K562 (cell line): ENCODE results near the gene CUL1. TPM values are rescaled to one million over a fixed set of nuclear protein-coding genes. Genes with fewer than 3 reads are reported as not detected.

Experiments used
- ETV5 ChIP-seq: sonication (generic); formaldehyde crosslinking; IDR thresholded peaks from 2 replicates; pipeline ENCODE4 v1.4.0; 2020; ENCODE audit warnings: low read depth, mild to moderate bottlenecking, missing genetic modification reagents
- HMG20B ChIP-seq: fragments of 250-450 bp; sonication (Bioruptor Pico); IDR thresholded peaks from 2 replicates; pipeline ENCODE4 v1.5.0; 2021; ENCODE audit warnings: mild to moderate bottlenecking
- MTF1 ChIP-seq: fragments of 250-450 bp; sonication (Bioruptor Pico); IDR thresholded peaks from 2 replicates; pipeline ENCODE4 v1.9.0; 2021; ENCODE audit warnings: moderate library complexity, mild to moderate bottlenecking, inconsistent platforms, borderline replicate concordance
- RB1 ChIP-seq: fragments of 450-650 bp; IDR thresholded peaks from 2 replicates; pipeline ENCODE4 v1.6.1; 2017; ENCODE audit warnings: low read depth, mild to moderate bottlenecking
- RBBP5 ChIP-seq: fragments of 200-600 bp; sonication (generic); IDR thresholded peaks from 2 replicates; pipeline ENCODE4 v1.6.1; 2012; ENCODE audit warnings: borderline replicate concordance, mild to moderate bottlenecking, low read length, control low read depth, inconsistent platforms; ENCODE audit not compliant: insufficient read depth, poor library complexity, severe bottlenecking
- RBM39 ChIP-seq: fragments of 200-400 bp; formaldehyde crosslinking; optimal IDR thresholded peaks from 2 replicates; pipeline ENCODE3; 2018; ENCODE audit warnings: low read depth, low read length
- SMARCC2 ChIP-seq: fragments of 450-650 bp; IDR thresholded peaks from 2 replicates; pipeline ENCODE4 v1.6.1; 2017; ENCODE audit warnings: antibody characterized with exemption, moderate library complexity, mild to moderate bottlenecking, low read depth
- ZNF311 ChIP-seq: fragments of 250-450 bp; sonication (Bioruptor Pico); IDR thresholded peaks from 2 replicates; pipeline ENCODE4 v1.4.0; 2020; ENCODE audit warnings: mild to moderate bottlenecking, moderate library complexity
- ZNF408 ChIP-seq: fragments of 250-450 bp; sonication (Bioruptor Pico); IDR thresholded peaks from 2 replicates; pipeline ENCODE4 v1.4.0; 2020; ENCODE audit warnings: low read depth, mild to moderate bottlenecking, moderate library complexity
- ZNF785 ChIP-seq: fragments of 250-450 bp; sonication (Bioruptor Pico); IDR thresholded peaks from 2 replicates; pipeline ENCODE4 v1.4.0; 2020; ENCODE audit warnings: mild to moderate bottlenecking
- polyA plus RNA-seq, 8 experiments: library from polyadenylated mRNA; depleted of rRNA in 4 of 8; stranded (reverse) in 5 of 8; unstranded in 3 of 8; fragments of >200 nt; fragmentation: Nextera tagmentation in 2 of 8; fragmentation: Illumina TruSeq in 1 of 8; extraction: Ambion mirVana in 2 of 8; extraction: Trizol in 1 of 8; gene quantifications; 2 replicates each; pipeline versions ENCODE4 v1.2.1 to v1.2.3, GENCODE V29; 2011 to 2014; ENCODE audit warnings: inconsistent platforms in 1 of 8, missing spikeins in 1 of 8
- total RNA-seq, 7 experiments: library from RNA; depleted of rRNA in 6 of 7; stranded (reverse); fragments of >200 nt in 6 of 7; fragmentation: Illumina TruSeq in 2 of 7; extraction: Trizol in 2 of 7; gene quantifications; 2 replicates each; pipeline versions ENCODE4 v1.2.1 to v1.2.3, GENCODE V29; 2011 to 2021; ENCODE audit warnings: low replicate concordance in 1 of 7
- TF ChIP-seq, protein P1 (sequence below): sonication (generic); formaldehyde crosslinking; IDR thresholded peaks from 2 replicates; pipeline ENCODE4 v1.8.1; 2023; ENCODE audit warnings: mild to moderate bottlenecking, missing genetic modification reagents
- TF ChIP-seq, protein P2 (sequence below): sonication (generic); formaldehyde crosslinking; IDR thresholded peaks from 2 replicates; pipeline ENCODE4 v1.9.0; 2022; ENCODE audit warnings: mild to moderate bottlenecking, missing genetic modification reagents
- TF ChIP-seq, protein P3 (sequence below): fragments of 450-650 bp; conservative IDR thresholded peaks from 2 replicates; pipeline ENCODE4 v1.6.1; 2016; ENCODE audit warnings: missing genetic modification characterization, low read depth, mild to moderate bottlenecking, missing compliant biosample characterization, moderate library complexity
- TF ChIP-seq, protein P4 (sequence below): sonication (generic); formaldehyde crosslinking; IDR thresholded peaks from 2 replicates; pipeline ENCODE4 v1.8.0; 2022; ENCODE audit warnings: missing genetic modification reagents, mild to moderate bottlenecking, borderline replicate concordance
- TF ChIP-seq, protein P5 (sequence below): fragments of 250-450 bp; sonication (Bioruptor Pico); IDR thresholded peaks from 2 replicates; pipeline ENCODE4 v1.4.0; 2020; ENCODE audit warnings: mild to moderate bottlenecking, moderate library complexity
- TF ChIP-seq, protein P6 (sequence below): fragments of 450-650 bp; formaldehyde crosslinking; IDR thresholded peaks from 2 replicates; pipeline ENCODE4 v1.4.0; 2020; ENCODE audit warnings: mild to moderate bottlenecking
- TF ChIP-seq, protein P7 (sequence below): fragments of 250-450 bp; sonication (Bioruptor Pico); IDR thresholded peaks from 2 replicates; pipeline ENCODE4 v1.8.0; 2022; ENCODE audit warnings: moderate library complexity, mild to moderate bottlenecking, inconsistent platforms

CUL1 gene
- total and polyA plus RNA-seq, 9 of the 15 experiments (the other 6 are each of a cell fraction or from before 2014, with no cell fraction given) = 31.5 to 107 (median 96.5) TPM

DNA sequence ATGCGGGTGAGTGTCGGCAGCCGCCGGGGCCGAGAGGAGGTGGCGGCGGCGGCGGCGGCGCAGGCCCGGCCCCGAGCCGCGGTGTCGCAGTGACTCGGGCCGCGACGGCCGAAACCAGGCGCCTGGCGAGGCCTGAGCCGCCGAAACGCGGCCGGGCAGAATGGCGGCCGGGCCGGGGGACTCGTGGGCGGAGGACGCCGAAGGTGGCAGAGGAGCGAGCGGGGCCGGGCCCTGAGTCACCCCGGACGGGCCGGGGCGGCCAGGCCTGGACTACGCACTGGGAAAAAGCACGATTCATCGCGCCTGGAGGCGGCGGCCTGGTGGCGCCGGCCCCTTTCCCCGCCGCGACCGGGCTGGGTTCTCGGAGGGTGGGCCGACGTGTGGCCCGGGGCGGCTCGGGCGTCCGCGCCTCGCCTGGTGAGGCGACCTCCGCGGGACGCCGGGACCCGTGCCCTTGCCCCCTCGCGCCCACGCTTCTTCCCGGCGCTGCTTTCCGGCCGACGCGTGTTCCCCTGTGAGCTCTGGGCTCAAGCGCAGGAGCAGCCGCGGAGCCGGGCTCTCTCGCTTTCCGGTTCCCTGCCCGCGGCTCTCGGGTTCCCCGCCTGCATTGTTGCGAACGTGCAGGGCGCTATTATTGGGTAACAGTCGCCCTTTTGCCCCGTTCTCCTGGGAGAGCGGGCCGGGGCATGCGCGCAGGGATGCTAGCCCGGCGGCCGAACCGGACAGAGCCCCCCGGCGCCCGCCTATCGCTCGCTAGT is 500 bp downstream of the CUL1 start (continued):
- TF ChIP-seq, protein P1, sequence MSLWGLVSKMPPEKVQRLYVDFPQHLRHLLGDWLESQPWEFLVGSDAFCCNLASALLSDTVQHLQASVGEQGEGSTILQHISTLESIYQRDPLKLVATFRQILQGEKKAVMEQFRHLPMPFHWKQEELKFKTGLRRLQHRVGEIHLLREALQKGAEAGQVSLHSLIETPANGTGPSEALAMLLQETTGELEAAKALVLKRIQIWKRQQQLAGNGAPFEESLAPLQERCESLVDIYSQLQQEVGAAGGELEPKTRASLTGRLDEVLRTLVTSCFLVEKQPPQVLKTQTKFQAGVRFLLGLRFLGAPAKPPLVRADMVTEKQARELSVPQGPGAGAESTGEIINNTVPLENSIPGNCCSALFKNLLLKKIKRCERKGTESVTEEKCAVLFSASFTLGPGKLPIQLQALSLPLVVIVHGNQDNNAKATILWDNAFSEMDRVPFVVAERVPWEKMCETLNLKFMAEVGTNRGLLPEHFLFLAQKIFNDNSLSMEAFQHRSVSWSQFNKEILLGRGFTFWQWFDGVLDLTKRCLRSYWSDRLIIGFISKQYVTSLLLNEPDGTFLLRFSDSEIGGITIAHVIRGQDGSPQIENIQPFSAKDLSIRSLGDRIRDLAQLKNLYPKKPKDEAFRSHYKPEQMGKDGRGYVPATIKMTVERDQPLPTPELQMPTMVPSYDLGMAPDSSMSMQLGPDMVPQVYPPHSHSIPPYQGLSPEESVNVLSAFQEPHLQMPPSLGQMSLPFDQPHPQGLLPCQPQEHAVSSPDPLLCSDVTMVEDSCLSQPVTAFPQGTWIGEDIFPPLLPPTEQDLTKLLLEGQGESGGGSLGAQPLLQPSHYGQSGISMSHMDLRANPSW (CRISPR knock-in tag) = peak; percentile 89; the same call in 1 of the 2 replicates
- TF ChIP-seq, protein P2, sequence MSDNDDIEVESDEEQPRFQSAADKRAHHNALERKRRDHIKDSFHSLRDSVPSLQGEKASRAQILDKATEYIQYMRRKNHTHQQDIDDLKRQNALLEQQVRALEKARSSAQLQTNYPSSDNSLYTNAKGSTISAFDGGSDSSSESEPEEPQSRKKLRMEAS (CRISPR knock-in tag) = peak; percentile 63
- no peak for TF ChIP-seq ZNF785 (CRISPR knock-in tag)
- TF ChIP-seq ETV5 (CRISPR knock-in tag) = no peak; the same call in 1 of the 2 replicates
- peak; percentile 96 for TF ChIP-seq RBBP5
- TF ChIP-seq, protein P3, sequence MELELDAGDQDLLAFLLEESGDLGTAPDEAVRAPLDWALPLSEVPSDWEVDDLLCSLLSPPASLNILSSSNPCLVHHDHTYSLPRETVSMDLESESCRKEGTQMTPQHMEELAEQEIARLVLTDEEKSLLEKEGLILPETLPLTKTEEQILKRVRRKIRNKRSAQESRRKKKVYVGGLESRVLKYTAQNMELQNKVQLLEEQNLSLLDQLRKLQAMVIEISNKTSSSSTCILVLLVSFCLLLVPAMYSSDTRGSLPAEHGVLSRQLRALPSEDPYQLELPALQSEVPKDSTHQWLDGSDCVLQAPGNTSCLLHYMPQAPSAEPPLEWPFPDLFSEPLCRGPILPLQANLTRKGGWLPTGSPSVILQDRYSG (tag) = no peak
- TF ChIP-seq RBM39 = no peak
- no peak for TF ChIP-seq ZNF408 (CRISPR knock-in tag)
- TF ChIP-seq, protein P4, sequence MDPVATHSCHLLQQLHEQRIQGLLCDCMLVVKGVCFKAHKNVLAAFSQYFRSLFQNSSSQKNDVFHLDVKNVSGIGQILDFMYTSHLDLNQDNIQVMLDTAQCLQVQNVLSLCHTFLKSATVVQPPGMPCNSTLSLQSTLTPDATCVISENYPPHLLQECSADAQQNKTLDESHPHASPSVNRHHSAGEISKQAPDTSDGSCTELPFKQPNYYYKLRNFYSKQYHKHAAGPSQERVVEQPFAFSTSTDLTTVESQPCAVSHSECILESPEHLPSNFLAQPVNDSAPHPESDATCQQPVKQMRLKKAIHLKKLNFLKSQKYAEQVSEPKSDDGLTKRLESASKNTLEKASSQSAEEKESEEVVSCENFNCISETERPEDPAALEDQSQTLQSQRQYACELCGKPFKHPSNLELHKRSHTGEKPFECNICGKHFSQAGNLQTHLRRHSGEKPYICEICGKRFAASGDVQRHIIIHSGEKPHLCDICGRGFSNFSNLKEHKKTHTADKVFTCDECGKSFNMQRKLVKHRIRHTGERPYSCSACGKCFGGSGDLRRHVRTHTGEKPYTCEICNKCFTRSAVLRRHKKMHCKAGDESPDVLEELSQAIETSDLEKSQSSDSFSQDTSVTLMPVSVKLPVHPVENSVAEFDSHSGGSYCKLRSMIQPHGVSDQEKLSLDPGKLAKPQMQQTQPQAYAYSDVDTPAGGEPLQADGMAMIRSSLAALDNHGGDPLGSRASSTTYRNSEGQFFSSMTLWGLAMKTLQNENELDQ (CRISPR knock-in tag) = no peak
- TF ChIP-seq ZNF311 (CRISPR knock-in tag) = no peak
- peak; percentile 67; the same call in 1 of the 2 replicates for TF ChIP-seq RB1
- no peak for TF ChIP-seq SMARCC2
- TF ChIP-seq, protein P5, sequence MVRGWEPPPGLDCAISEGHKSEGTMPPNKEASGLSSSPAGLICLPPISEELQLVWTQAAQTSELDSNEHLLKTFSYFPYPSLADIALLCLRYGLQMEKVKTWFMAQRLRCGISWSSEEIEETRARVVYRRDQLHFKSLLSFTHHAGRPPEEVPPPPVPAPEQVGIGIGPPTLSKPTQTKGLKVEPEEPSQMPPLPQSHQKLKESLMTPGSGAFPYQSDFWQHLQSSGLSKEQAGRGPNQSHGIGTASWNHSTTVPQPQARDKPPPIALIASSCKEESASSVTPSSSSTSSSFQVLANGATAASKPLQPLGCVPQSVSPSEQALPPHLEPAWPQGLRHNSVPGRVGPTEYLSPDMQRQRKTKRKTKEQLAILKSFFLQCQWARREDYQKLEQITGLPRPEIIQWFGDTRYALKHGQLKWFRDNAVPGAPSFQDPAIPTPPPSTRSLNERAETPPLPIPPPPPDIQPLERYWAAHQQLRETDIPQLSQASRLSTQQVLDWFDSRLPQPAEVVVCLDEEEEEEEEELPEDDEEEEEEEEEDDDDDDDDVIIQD (CRISPR knock-in tag) = peak; percentile 71; the same call in 1 of the 2 replicates
- TF ChIP-seq, protein P6, sequence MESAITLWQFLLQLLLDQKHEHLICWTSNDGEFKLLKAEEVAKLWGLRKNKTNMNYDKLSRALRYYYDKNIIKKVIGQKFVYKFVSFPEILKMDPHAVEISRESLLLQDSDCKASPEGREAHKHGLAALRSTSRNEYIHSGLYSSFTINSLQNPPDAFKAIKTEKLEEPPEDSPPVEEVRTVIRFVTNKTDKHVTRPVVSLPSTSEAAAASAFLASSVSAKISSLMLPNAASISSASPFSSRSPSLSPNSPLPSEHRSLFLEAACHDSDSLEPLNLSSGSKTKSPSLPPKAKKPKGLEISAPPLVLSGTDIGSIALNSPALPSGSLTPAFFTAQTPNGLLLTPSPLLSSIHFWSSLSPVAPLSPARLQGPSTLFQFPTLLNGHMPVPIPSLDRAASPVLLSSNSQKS (CRISPR knock-in tag) = no peak
- no peak for TF ChIP-seq MTF1
- TF ChIP-seq, protein P7, sequence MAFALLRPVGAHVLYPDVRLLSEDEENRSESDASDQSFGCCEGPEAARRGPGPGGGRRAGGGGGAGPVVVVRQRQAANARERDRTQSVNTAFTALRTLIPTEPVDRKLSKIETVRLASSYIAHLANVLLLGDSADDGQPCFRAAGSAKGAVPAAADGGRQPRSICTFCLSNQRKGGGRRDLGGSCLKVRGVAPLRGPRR (CRISPR knock-in tag) = no peak
- no peak for TF ChIP-seq HMG20B (CRISPR knock-in tag)
